GM12865 (cell line): Measurements from ENCODE around the gene CDT1.

ENCODE experiments used
- DNase-seq: peaks from one replicate; pipeline ENCODE4 v3.0.0; 2010; ENCODE audit warnings: low read depth
- H3K4me3 ChIP-seq: 2 replicates; pipeline ENCODE4 v1.5.1; 2011; ENCODE audit warnings: mild to moderate bottlenecking, low read depth, low read length, control low read depth
- TF ChIP-seq, protein P1 (sequence below): IDR thresholded peaks from 2 replicates; pipeline ENCODE4 v1.5.1; 2011; ENCODE audit warnings: low read length, control low read depth, low read depth, inconsistent platforms; ENCODE audit not compliant: insufficient read depth; ENCODE audit errors: missing control alignments

CDT1 gene

GRCh38 chr16:88811769-88812512, 8.4 kb downstream of the CDT1 start, which contains the start of gene APRT:
APRT (minus strand) TSS chr16:88811928; CDS start chr16:88811899, 29 bp downstream.
- peak; percentile 97 for DNase-seq
- H3K4me3 ChIP-seq = peak within 1 kb of the TSS; percentile 88
- TF ChIP-seq, protein P1, sequence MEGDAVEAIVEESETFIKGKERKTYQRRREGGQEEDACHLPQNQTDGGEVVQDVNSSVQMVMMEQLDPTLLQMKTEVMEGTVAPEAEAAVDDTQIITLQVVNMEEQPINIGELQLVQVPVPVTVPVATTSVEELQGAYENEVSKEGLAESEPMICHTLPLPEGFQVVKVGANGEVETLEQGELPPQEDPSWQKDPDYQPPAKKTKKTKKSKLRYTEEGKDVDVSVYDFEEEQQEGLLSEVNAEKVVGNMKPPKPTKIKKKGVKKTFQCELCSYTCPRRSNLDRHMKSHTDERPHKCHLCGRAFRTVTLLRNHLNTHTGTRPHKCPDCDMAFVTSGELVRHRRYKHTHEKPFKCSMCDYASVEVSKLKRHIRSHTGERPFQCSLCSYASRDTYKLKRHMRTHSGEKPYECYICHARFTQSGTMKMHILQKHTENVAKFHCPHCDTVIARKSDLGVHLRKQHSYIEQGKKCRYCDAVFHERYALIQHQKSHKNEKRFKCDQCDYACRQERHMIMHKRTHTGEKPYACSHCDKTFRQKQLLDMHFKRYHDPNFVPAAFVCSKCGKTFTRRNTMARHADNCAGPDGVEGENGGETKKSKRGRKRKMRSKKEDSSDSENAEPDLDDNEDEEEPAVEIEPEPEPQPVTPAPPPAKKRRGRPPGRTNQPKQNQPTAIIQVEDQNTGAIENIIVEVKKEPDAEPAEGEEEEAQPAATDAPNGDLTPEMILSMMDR = peak; percentile 29

- DNase-seq = no peak
- TF ChIP-seq, protein P1 = no peak
- peak overlapping the region; percentile 88 for H3K4me3 ChIP-seq
Observed at GRCh38 chr16:88812513-88813268, 9.1 kb downstream of the CDT1 start.

GRCh38 chr16:88813269-88814143, 9.9 kb downstream of the CDT1 start:
- H3K4me3 ChIP-seq = no peak overlapping the region
- TF ChIP-seq, protein P1 = no peak
- DNase-seq = no peak

GRCh38 chr16:88814144-88814502, 10.5 kb downstream of the CDT1 start:
- no peak overlapping the region for H3K4me3 ChIP-seq
- TF ChIP-seq, protein P1 = no peak
- DNase-seq = no peak

DNA sequence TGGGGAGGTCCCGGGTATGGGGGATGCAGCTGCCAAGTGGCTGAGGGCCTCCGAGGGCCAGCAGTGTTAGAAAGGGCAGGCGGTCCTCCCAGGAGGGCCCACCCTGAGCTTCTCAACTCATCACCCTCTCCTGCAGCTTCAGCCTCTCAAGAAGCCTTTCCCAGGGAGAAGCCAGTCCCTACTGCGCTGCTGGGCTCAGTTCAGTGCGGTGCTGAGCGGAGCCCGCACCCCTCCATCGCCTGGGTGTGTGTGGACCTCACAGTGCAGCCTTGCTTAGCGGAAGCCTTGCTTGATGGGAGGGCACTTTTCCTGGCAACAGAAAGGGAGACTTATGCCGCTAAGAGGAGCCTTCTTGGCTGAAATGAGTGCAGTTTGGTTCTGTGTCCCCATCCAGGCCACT, 11.6 kb downstream of the CDT1 start:
- TF ChIP-seq, protein P1 = no peak
- no peak for DNase-seq
- no peak overlapping the region for H3K4me3 ChIP-seq

DNA sequence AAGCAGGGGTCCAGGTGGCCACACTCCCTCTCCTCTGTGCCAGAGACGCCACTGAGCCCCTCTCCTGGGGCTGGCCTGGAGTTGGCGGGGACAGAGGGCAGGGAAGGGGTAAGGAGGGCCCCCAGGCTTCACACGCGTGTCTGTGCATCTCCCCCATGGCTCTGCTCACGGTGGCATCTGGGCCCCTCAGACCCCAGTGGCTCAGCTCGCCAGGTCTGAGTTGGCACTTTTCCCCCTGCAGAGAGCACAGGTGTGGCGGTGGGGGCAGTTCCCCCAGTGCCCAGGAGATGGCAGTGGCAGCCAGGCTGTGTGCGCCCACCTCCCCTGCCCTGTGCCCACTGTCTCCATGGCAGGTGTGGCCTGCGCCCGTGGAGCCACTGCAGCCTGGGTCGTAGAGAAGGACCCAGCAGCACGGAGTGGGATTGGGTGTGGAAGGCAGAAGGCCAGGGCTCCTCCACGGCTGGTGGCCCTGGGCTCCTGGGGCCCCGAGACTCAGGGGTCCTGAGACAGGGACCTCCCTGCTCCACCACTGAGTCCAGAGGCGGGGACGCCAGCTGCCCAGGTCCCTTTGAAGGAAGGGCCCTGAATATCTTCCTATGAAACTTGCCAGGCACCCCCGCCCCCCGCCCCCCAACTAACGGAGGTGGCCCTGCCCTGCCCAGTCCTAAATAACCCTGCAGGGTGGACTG, 12.5 kb downstream of the CDT1 start:
- DNase-seq = peak; percentile 67
- H3K4me3 ChIP-seq = no peak overlapping the region
- TF ChIP-seq, protein P1 = peak; percentile 85
